GM12892 (cell line): Measurements from ENCODE around the gene NRF1.

Experiments
- POLR2A ChIP-seq: IDR thresholded peaks from 2 replicates; pipeline ENCODE4 v1.6.1; 2011; ENCODE audit warnings: low read depth, low read length, control low read depth
- POLR2AphosphoS5 ChIP-seq: IDR thresholded peaks from 2 replicates; pipeline ENCODE4 v1.6.1; 2011; ENCODE audit warnings: low read depth, low read length, control low read depth

DNA sequence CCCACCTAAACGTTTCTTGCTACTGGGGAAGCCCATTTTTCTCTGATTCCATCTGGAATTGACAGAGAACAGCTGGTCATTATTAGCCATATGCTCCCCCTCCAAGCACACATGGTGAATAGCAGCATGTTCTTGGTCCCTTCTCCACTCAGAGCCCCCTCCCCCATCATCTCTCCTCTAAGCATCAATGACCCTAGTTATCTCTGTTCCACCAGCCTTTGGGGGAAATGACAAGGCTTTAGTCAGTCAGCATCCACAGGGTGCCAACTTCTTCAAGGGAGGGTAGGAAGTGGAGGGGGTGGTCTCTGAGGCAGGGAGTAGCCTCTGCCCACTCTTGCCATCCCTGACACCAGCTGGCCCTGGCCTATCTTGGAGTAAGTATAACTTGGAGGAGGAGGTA lies 178.1 kb downstream of the NRF1 start:
- TF ChIP-seq POLR2AphosphoS5 (no peak), POLR2A (no peak)
